Activated CD4-positive, alpha-beta T cell treated with anti-CD3 and anti-CD28 coated beads, Interleukin-2, Interleukin-6, amounts not matched to agents 100 ng/mL and 50 ng/mL, durations not matched to agents 16 hours and 8 hours (primary cell): Measurements from ENCODE around the gene PITRM1.

Experiments
- DNase-seq: peaks from one replicate; pipeline ENCODE4 v3.0.0-alpha.2; 2020

PITRM1 gene

DNA sequence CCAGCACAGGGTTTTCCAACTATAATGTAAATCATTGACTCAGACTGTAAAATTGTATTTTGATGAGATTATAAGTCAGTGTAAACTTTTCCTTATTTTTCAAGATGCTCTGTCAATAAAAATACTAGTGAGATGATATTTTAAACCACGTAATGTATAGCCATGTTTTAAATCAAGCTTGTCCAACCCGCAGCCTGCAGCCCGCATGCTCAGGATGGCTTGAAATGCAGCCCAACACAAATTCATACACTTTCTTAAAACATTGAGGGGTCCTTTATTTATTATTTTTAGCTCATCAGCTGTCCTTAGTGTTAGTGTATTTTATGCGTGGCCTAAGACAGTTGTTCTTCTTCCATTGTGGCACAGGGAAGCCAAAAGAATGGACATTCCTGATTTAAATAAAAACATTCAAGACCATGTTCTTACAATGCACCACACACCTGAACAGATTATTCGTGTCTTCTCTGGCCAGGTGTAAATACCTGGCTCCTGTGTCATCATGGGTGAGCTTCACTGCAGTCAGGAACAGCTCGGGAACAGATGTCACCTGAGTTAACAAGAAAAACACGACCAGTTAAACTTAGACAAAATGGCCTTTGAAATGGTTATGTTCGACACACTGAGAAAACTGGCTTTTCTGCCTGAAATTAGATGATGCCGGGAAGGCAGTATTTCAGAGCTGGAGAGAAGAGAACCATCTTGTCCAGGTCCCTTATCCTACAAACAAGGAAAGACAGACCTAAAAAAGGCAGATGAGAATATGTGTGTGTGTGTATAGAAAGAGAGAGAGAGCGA, 5.9 kb downstream of the PITRM1 start:
- DNase-seq: no peak

DNA sequence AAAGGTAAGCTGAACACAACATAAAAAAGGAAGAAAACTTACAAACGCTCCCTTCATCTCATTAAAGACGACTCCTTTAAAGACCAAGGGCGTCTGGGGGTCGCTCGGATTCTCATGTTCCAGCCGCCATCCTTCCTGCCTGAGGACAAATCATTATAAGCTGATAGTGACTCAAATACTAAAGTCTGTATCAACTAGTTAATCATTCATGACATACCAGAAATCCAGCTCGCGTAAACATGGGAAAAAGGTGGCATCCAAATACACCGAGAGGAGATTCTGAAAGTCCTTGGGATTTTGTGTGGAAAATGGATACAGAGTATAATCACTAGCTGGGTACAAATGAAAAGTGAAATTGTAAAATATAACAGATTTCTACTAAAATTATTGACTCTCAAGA, 7.4 kb downstream of the PITRM1 start:
- no peak for DNase-seq

DNA sequence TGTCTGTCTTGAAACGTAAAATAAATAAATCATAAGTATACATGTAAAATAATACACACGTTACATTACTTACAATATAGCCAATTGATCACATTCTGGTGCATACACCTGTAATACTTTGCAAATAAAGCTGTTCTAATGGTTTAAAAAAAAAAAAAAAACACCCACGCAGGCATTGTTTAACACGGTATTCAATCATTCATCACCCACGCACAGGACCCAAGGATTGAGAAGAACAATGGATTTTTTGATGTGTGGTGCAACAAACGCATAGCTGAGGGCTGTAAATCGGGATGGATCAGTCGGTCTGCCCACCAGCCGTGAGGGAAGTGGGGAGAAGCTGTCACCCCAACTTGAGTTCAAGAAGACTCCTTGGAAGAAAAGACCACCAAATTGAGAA, 8.7 kb downstream of the PITRM1 start:
- no peak for DNase-seq

DNA sequence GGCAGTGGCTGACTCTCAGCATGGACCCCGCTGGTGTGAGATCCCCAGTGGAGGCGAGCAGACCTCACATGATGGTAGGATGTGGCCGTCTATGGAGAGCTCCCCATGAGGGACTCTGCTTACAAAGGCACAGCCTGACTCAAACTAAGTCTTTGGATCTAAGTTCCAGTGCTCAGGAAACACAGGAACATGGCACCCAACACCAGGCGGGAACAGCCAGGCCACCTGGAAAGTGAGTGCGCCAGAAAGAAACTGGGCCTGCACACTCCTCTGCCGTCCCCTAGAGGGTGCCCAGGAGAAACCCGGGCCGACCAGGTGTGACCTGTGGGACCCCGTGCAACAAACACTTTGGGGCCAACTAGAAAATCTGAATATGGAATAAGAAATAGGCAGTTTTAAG, 10.0 kb downstream of the PITRM1 start:
- no peak for DNase-seq

DNA sequence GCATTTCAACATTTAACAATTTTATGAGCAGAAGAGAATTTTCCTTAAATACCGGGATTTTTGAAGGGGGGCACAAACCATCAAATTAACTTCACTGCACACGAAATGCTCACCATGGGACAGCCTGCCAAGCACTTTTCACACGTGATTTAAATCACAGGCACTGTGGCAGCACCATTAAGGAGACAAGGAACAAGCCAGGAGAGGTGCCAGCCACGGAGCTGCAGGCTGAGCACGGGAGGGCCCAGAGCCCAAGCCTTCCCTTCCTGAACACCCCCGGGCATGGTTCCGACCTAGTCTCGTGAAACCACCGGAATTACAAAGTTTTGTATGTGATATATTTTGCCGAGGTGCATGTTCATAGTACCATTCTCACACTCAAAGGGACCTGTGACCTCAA, 13.4 kb downstream of the PITRM1 start:
- no peak for DNase-seq

DNA sequence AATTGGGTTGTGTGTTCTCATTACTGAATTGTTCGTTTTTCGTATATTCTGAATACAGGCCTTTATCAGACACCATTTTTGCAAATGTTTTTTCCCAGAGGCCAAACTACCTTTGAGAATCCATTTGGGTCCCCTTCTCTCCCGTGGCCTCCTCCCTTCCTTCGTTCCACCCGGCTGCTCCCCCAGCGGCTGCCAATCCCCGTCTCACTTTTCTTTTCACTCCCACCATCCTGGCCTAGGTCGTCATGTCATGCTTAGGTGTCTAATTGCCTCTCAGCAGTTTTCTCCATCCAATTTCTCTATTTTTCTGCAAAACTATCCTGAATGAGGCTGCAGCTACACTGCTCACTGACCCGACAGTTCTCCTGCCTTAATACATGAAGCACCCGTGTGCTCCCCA, 17.9 kb downstream of the PITRM1 start:
- no peak for DNase-seq

DNA sequence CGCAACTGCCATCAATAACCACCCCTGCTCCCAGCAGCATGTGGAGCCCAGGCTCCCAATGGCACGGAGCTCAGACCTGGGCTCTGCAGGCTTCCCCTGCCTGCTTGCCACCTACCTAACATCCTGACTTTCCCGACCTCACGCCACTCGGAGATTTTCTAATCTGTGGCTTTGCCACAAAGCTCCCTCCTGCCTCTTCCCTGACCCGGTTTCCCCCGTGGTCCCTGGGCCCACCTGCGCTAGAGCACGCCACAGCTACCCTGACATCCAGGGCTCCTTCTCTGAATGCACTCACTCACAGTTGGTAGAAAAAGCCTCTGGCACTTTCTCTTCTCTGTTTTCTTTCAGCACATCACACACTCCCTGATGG, 20.0 kb downstream of the PITRM1 start:
- DNase-seq: no peak

DNA sequence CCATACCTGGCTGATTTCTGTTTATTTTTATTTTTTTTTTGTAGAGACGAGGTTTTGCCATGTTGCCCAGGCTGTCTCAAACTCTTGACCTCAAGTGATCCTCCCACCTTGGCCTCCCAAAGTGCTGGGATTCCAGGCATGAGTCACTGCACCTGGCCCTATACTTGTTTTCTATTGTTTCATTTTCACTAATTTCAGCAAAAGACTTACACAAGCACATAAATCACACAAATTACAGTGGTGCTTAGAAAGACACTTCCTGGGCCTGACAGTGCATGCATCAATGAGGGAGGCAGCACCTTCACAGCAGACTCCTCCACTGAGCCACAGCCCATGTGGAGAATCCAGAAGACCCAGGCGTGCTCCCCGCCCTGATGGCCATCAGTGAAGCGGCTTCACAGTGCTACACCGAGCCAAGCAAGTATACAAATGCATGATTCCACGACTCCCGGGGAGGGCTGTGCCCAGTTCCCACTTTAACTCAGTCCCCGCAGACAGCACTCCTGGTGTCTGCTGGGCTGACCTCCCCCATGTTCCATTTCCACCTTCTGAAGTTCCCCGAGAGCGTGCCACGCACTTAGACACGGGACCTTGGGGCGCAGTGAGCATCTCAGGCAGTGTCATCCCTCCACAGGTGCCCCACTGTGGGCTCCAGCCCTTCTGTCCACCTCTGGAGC, 20.6 kb downstream of the PITRM1 start:
- no peak for DNase-seq

DNA sequence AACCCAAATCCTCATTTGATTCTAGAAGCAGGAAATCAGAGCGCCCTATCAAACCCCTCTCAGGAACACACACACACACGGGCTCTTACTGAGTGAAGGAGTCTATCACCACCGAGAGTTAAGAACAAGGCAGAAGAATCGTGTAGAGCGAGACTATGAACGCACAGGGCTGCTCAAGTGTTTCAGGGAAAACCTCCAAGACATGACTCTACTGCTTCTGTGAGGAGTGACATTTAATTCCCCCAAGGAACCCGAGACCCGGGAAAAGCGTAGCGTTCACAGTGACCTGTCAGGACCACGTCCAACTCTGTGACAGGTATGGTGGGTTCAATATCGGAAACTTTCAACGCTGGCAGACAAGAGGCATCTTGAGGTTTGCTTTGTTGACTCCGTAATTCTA, 21.6 kb downstream of the PITRM1 start:
- no peak for DNase-seq

DNA sequence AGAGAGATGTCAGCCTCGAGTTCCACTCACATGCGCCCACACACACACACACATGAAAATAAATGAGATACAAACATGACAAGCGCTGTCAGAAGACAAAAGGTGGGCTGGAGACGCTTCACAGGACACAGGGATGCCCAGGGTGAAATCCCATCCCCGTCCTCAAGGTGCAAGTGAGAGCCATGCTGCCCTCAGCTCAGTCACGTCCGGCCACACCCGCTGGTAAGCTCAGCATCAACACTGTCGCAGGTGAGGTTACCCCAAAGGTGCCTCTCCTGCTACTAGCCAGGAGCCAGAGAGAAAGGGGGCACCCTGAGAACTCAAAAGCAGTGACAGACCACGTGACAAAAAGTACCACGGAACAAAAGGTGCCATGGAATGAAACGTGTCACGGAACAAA, 22.2 kb downstream of the PITRM1 start:
- DNase-seq: no peak

DNA sequence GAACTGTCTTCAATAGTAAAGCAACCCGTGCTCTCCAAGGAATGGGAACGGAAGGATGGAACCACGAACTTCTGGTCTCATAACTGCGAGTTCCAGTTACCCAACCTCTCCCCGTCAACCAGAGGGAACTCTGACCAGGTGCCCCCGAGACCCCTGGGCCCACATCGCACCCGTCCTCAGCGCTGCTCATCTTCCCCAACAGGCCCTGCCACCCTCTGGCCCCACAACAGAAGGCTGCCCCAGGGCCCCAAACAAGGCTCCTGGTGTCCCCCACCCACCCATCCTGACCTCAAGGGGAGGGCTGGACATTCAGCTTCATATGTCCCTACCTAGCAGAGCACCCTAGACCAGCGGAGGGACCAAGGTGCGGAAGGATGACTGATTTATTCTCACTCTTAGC, 22.7 kb downstream of the PITRM1 start:
- no peak for DNase-seq

DNA sequence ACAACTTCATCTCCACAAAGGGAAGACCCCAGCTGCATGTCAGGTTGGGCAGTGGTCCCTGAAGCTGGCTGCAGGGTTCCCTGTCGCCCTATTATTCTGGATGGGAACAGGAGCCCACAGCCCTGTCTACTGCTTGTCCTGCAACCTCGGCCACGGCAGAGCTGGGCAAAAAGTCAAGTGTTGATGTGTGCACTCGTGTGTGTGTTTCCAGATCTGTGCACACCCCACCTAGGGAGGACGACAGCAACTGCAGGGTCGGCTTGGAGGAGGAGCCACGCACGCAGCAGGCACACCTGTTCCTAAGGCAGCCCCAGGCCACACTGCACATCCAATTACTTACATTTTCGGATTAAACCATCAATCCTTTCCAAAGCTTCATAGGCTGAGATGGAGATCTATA, 23.6 kb downstream of the PITRM1 start:
- no peak for DNase-seq

DNA sequence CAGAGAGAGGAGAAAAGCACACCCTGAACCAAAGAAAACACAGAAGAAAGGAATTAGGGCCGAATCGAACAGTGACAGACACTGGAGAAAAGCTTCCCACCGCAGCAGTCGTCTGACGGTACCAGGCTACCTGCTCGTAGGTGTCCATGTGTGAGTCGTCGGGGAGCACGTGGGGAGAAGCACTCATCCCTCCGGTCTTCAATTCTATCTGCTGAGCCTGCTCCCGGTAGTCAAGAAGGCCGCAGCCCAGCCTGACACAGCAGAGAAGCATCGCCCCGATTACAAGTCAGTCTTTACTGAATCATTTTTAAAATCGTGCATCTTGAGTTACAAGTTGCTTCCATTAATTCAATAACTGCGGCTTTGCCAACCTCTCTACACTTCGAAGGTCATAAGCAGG, 24.5 kb downstream of the PITRM1 start:
- no peak for DNase-seq

DNA sequence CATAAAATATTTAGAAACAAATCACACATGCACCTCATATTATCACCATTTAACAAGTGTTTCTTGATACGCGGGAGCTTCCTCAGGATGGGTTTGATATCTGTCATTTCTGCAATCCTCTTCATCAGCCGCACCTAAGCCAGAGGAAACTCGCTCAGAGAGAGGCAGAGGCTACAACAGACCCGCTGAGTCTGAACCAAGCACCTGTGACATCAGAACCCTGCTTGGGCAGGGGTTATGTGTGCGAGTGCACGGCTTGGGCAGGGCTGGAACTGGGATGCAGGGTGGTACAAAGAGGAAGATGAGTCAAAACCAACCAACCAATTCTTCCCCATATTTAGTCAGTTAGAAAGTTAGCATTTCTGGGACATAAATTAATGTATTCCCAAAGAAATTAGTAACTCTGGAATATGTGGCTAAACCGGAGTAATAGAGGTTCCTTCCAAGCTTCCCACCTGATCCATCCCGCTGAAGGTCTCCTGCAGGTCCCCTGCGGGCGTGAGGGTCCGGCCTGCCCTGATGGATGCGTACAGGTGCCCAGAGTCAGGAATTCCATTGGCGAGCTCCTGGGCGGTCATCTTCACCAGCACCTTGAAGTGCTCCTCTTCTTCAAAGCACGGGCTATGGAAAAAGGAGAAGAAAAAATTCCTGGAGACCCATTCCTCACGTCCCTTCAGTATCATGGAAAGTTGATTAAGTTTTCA, 25.3 kb downstream of the PITRM1 start:
- no peak for DNase-seq

DNA sequence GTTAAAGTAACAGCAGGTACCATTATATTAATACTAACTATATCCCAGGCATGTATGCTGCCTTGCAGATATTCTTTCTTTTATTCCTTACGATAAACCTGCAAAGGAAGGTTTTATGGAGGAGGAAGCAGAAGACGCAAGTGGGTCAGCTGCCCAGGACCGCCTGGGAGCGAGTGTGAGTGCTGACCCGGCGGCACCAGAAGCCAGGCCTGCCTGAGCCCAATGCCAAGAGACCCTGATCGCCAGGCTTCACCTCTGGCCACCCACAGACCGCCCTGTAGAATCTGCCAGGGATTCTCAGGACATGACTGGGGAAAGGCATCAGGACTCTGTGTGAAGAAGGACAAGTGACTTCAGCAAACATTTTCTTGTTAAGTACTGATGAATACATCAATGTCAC, 26.3 kb downstream of the PITRM1 start:
- no peak for DNase-seq

DNA sequence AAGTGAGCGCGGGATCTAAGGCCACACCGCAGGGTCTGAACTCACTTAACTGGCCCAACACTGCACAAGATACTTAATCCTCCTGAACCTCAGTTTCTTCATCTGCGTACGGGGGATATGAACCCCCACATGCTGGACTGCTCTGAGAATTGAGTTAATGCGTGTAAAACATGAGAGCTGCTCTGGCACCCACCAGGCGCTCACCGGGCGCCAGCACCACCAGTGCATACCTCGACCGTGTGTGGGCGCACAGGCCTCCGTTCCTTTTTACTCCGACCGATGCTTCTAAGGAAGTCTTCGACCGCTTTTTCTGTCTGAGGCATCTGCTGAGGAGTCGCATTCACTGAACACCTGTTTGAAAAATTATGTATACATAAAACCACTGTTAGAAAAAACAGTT, 27.2 kb downstream of the PITRM1 start:
- no peak for DNase-seq

DNA sequence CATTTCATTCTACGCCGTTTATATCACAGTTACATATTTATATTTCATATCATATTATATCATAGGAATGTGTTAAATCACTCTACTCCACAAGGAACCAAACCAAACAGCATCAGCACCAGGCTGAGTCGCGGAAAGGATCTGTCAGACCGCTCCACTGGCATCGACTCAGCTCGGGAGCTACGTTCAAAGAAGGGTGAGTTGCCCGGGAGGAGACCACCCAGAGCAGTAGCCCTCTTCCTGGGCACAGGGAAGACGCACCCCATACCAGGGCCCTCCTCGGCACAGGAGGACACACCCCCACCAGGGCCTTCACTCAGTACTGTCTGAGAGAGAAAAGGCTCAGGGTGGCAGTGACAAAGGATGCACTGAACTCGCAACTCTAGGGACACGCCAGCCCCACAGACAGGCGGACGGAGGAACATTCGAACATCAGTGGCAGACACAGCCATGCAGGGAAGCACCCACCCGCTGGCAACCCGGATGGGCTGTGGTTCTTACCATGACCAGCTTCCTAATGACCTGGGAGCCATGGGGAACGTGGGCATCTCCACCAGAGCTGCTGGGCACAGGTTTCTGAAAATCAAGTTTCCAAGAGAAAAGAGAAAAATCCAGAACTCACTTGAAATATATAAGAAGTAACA, 28.7 kb downstream of the PITRM1 start:
- DNase-seq: no peak

DNA sequence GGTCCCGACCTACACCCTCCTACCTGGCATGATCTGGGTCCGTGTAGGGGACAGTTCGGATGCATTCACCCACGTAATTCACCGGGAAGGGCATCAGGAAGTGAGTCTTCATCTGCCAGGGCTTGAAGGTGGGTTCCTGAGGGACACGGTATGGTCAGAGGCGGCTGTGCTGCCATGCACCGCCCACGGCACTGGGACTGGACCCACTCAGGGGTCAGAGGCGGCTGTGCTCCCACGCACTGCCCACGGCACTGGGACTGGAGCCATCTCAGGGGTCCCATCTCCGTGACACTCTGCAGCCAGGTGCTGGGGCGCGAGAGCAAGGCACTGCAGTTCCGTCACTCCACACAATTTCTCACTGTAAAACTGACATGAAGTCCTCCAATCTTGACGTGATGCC, 29.2 kb downstream of the PITRM1 start:
- no peak for DNase-seq

DNA sequence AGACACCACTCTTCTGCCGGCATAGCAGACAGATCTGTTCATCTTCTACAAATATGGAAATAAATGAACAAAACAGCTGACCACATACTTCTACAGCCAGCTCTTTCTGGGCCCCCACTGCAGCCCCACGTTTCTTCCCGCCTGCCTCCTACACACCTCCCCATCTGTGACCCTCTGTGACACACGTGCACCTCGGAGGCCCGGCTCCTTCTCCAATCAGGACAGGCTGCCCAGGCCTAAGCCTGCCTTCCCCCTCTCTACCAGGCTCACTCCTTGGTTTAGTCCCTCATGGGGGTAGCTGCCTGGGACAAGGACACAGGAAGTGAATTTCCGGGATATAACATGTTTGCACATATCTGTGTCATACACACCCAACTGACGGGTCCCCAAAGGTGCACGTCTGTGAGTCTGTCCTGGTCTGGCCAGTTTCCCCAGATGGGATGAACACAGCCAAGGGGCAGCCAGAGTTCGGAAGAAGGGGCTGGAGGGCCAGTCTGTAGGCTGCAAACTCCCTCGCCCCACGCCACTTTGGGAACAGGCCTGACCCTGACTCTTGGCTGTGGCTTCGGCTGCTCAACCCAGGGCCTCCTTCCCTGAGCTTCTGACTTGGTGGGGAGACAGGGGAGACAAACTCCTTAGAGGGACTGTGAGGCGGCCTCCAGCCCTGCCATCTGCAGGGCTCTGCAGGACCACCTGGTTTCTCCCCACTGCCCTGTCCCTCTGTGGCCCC, 30.3 kb downstream of the PITRM1 start:
- DNase-seq: no peak

DNA sequence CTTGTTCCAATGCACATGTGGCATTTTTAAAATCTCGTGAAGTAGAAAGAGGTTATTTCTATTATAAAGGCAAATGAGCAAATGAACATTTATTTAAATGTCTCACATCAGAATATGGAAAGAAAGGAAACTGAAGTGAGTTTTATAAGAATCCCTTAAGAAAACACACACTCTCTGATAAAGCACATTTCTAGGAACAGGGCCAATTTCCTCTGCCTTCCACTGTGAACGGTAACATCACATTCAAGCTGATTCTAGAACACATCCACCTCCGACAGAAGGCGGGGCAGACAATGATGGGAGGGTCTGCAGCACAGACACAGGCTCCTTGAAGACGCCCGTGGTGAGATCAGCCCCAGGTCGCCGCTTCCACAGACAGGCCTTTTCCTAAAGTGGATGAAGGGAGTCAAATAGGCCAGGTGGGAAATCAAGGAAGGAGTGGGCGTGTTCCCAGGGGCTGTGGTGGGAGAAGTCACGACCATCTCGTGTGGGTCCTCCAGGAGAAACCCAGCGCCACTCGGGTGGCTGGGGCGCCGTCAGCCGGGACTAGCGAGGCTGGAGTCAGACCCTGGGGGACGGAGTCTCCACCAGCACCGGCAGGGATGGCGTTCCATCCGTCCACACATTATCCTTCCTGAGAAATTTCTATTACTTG, 31.1 kb downstream of the PITRM1 start:
- DNase-seq: no peak

DNA sequence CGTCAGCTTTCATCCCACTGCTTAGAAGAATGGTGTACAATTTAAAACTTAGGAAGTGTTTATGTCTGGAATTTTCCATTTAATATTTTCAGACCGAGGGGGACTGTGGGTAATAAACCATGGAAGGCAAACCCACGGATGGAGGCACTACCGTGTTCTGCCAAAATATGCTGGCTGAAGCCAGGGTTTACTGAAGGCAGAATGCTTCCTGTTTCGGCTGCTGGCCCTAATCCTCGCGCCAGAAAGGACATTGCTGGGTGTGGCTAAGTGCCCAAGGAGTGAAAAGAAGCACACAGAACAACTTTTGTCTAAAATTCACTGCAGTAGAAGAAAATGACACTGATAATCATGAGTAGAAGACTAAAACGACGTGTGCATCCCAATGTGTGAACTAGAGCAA, 32.3 kb downstream of the PITRM1 start:
- no peak for DNase-seq

DNA sequence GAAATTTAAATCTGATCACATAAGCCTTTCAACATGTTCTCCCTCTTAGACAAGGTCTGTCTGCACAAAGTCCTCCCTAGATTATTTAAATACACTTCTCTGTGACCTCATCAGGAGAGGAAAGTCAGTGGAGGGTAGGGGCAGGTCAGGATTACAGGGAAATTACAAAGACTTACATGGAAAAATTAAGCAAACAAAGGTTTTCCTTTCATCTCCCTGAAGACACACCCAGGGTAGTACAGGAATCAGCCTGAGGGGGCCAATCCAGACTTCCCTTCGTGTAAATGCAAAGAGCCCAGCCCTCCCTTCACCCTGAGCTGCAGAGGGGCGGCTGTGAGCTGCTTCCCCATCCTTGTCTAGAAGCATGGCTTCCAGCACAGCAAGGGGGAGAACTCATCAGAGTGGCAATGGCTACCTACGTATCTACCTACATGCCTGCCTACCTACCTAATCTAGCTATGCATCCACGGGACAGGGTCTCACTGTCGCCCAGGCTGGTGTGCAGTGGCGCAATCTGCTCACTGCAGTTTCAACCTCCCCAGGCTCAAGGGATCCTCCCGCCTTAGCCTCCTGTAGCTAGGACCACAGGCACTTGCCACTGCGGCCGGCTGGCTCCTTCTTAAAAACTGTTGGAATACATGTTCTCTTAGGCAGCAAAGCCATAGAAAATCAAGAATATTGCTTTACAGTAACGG, 33.2 kb downstream of the PITRM1 start:
- no peak for DNase-seq
